Neural progenitor cell (in vitro differentiated cells): ENCODE data around the gene UBTD2. TPM values are rescaled to one million over a fixed set of nuclear protein-coding genes. Genes with fewer than 3 reads are reported as not detected.

ENCODE experiments used
- DNase-seq: peaks from one replicate; pipeline ENCODE4 v3.0.0-alpha.2; 2016; ENCODE audit warnings: low spot score
- H2AFZ ChIP-seq: fragments of 200-600 bp; sonication (generic); replicated peaks from 2 replicates; pipeline ENCODE4 v1.6.1; 2016; ENCODE audit warnings: antibody characterized with exemption
- H3F3A ChIP-seq: fragments of 200-600 bp; sonication (generic); 2 replicates; pipeline ENCODE4 v1.6.1; 2016; ENCODE audit warnings: antibody characterized with exemption, low read depth
- H3K27ac ChIP-seq: fragments of 200-600 bp; sonication (generic); 2 replicates; pipeline ENCODE4 v1.5.1; 2016; ENCODE audit warnings: mild to moderate bottlenecking
- H3K27me3 ChIP-seq: fragments of 200-600 bp; sonication (generic); 2 replicates; pipeline ENCODE4 v1.6.1; 2016; ENCODE audit warnings: mild to moderate bottlenecking, moderate library complexity
- H3K36me3 ChIP-seq: fragments of 200-600 bp; sonication (generic); 2 replicates; pipeline ENCODE4 v1.5.1; 2016
- H3K4me1 ChIP-seq: fragments of 200-600 bp; sonication (generic); 2 replicates; pipeline ENCODE4 v1.6.1; 2016; ENCODE audit warnings: mixed run types
- H3K4me2 ChIP-seq: fragments of 200-600 bp; sonication (generic); 2 replicates; pipeline ENCODE4 v1.6.1; 2016
- H3K4me3 ChIP-seq: fragments of 200-600 bp; sonication (generic); 2 replicates; pipeline ENCODE4 v1.5.1; 2016
- H3K79me2 ChIP-seq: fragments of 200-600 bp; sonication (generic); 2 replicates; pipeline ENCODE4 v1.6.1; 2016; ENCODE audit warnings: low read depth
- H3K9ac ChIP-seq: fragments of 200-600 bp; sonication (generic); 2 replicates; pipeline ENCODE4 v1.6.1; 2016
- H3K9me3 ChIP-seq: fragments of 200-600 bp; sonication (generic); 2 replicates; pipeline ENCODE4 v1.5.1; 2016; ENCODE audit warnings: low read depth
- H4K20me1 ChIP-seq: fragments of 200-600 bp; sonication (generic); 2 replicates; pipeline ENCODE4 v1.6.1; 2016; ENCODE audit warnings: low read depth
- H3K27ac Mint-ChIP-seq: 3 replicates; pipeline ENCODE4 v1.8.0; 2021; ENCODE audit warnings: mixed read lengths
- H3K27me3 Mint-ChIP-seq: 2 replicates; pipeline ENCODE4 v1.8.0; 2022; ENCODE audit warnings: low read depth, mild to moderate bottlenecking, inconsistent platforms, moderate library complexity, mixed read lengths; ENCODE audit not compliant: insufficient read depth
- H3K36me3 Mint-ChIP-seq: 3 replicates; pipeline ENCODE4 v1.8.0; 2021; ENCODE audit warnings: mixed read lengths
- H3K4me1 Mint-ChIP-seq: 3 replicates; pipeline ENCODE4 v1.8.0; 2021; ENCODE audit warnings: mixed read lengths
- H3K4me3 Mint-ChIP-seq: 3 replicates; pipeline ENCODE4 v1.8.0; 2021; ENCODE audit warnings: mild to moderate bottlenecking, moderate library complexity, mixed read lengths
- H3K9me3 Mint-ChIP-seq: 3 replicates; pipeline ENCODE4 v1.8.0; 2020; ENCODE audit warnings: mixed read lengths
- EZH2 ChIP-seq: fragments of 200-600 bp; sonication (generic); IDR thresholded peaks from 2 replicates; pipeline ENCODE4 v1.6.1; 2017; ENCODE audit warnings: antibody characterized with exemption, mild to moderate bottlenecking, moderate library complexity
- EZH2phosphoT487 ChIP-seq: fragments of 200-600 bp; sonication (generic); IDR thresholded peaks from 2 replicates; pipeline ENCODE4 v1.6.1; 2017; ENCODE audit warnings: antibody characterized with exemption
- total RNA-seq: library from RNA; depleted of rRNA; stranded (reverse); fragments of >200 nt; gene quantifications from 2 replicates; pipeline ENCODE4 v1.2.3, GENCODE V29; 2015; ENCODE audit warnings: low replicate concordance
- TF ChIP-seq, protein P1 (sequence below): fragments of 200-600 bp; sonication (generic); IDR thresholded peaks from 2 replicates; pipeline ENCODE4 v1.5.1; 2017; ENCODE audit warnings: antibody characterized with exemption, mild to moderate bottlenecking

The UBTD2 gene
- total RNA-seq, 1 donor from 2014 or later = 92.9 TPM

DNA sequence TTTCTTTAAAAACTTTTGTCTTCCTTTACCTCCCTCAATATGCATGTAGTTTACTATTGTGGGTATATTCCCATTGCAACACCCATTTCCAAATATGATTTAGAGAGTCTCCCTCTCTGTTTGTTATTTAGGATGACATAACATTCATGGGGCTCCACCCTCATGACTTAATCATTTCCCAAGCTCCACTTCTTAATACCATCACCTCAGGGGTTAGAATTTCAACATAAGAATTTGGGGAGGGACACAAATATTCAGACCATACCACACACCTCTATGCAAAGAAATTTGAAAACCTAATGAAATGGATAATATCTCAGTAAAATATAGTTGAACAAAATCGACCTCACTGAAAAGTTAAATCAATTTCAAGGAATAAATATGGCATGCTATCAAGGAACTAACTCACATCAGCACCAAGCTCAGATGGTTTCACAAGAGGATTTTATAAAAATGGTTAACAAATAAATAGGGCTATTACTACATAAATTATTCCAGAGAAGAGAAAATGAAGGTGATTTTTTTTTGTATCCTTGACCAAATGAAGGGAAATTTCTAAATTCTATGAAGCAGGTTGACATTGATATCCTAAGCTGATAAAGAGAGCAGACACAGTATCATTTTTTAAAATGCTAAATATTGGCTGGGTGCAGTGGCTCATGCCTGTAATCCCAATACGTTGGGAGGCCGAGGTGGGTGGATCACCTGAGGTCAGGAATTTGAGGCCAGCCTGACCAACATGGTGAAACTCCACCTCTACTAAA is 20.2 kb upstream of the UBTD2 start:
- Histone ChIP-seq H3K27me3 (no peaks in the 10 kb centered on the region), H3K4me3 (no peak overlapping the region), H3K36me3 (no peaks in the 10 kb centered on the region), H3K4me2 (no peak overlapping the region), H3F3A (no peaks in the 10 kb centered on the region), H3K9me3 (peaks cover 8% of the 10 kb centered on the region), H4K20me1 (no peaks in the 10 kb centered on the region), H3K27ac (no peak overlapping the region), H3K9ac (no peak overlapping the region), H3K4me1 (no peaks in the 10 kb centered on the region), H3K79me2 (no peaks in the 10 kb centered on the region), H2AFZ (no peak overlapping the region)
- TF ChIP-seq, protein P1, sequence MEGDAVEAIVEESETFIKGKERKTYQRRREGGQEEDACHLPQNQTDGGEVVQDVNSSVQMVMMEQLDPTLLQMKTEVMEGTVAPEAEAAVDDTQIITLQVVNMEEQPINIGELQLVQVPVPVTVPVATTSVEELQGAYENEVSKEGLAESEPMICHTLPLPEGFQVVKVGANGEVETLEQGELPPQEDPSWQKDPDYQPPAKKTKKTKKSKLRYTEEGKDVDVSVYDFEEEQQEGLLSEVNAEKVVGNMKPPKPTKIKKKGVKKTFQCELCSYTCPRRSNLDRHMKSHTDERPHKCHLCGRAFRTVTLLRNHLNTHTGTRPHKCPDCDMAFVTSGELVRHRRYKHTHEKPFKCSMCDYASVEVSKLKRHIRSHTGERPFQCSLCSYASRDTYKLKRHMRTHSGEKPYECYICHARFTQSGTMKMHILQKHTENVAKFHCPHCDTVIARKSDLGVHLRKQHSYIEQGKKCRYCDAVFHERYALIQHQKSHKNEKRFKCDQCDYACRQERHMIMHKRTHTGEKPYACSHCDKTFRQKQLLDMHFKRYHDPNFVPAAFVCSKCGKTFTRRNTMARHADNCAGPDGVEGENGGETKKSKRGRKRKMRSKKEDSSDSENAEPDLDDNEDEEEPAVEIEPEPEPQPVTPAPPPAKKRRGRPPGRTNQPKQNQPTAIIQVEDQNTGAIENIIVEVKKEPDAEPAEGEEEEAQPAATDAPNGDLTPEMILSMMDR = no peak
- no peak for TF ChIP-seq EZH2phosphoT487
- no peak for TF ChIP-seq EZH2
- peaks cover 12% of the 10 kb centered on the region for H3K9me3 Mint-ChIP-seq
- H3K4me3 Mint-ChIP-seq = no peak overlapping the region
- DNase-seq = no peak
- no peak overlapping the region for H3K27ac Mint-ChIP-seq
- no peaks in the 10 kb centered on the region for H3K36me3 Mint-ChIP-seq
- H3K4me1 Mint-ChIP-seq = peaks cover 14% of the 10 kb centered on the region
- H3K27me3 Mint-ChIP-seq = no peaks in the 10 kb centered on the region

DNA sequence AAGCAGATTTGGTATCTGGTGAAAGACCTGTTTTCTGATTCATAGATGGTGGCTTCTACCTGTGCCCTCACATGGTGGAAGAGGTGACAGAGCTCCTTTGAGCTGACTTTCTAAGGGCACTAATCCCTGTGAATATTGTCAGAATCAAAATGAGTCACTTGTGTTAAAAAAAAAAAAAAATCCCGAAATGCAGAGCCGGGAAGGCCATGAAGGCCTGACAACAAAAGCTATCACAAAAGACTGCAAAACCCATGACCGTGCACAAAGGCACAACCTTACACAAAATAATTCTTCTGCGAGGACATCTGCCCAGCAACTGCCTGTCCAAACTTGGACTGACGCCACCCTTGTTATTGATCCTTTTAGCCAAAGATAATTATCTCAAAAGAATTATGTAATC is 19.6 kb upstream of the UBTD2 start:
- no peaks in the 10 kb centered on the region for H3F3A ChIP-seq
- no peak overlapping the region for H2AFZ ChIP-seq
- no peak overlapping the region for H3K4me3 ChIP-seq
- no peak overlapping the region for H3K9ac ChIP-seq
- no peaks in the 10 kb centered on the region for H3K4me1 ChIP-seq
- H3K36me3 ChIP-seq = no peaks in the 10 kb centered on the region
- Mint-ChIP-seq H3K4me1 (peaks cover 14% of the 10 kb centered on the region), H3K4me3 (no peak overlapping the region), H3K36me3 (no peaks in the 10 kb centered on the region), H3K9me3 (peaks cover 12% of the 10 kb centered on the region), H3K27me3 (no peaks in the 10 kb centered on the region), H3K27ac (no peak overlapping the region)
- no peaks in the 10 kb centered on the region for H4K20me1 ChIP-seq
- H3K79me2 ChIP-seq = no peaks in the 10 kb centered on the region
- no peak for DNase-seq
- peaks cover 8% of the 10 kb centered on the region for H3K9me3 ChIP-seq
- H3K27me3 ChIP-seq = no peaks in the 10 kb centered on the region
- no peak for TF ChIP-seq EZH2phosphoT487
- no peak for TF ChIP-seq EZH2
- TF ChIP-seq, protein P1 = no peak
- H3K27ac ChIP-seq = no peak overlapping the region
- no peak overlapping the region for H3K4me2 ChIP-seq

DNA sequence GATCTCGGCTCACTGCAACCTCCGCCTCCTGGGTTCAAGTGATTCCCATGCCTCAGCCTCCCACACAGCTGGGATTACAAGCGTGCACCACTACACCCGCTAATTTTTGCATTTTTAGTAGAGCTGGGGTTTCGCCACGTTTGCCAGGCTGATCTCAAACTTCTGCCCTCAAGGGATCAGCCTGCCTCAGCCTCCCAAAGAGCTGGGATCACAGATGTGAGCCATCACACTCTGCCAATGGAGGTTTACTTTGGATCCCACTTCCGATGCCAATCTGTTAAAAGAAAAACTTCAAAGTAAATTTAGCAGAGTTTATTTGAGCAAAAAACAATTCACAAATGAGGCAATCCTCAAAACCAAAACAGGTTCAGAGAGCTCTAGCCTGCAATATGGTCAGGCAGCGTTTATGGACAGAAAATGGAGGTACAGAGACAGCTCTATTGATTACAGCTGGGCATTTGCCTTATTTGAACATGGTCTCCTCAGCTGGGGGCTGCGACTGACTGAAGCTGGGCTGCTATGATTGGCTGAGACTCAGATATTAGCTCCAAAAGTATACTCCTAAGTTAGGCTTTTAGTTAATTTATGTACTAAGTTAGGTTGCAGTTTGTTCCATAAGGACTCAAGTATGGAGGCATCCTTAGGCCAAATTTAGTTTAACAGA is 18.6 kb upstream of the UBTD2 start:
- Histone ChIP-seq H3K79me2 (no peaks in the 10 kb centered on the region), H3K4me3 (no peak overlapping the region), H3K9me3 (peaks cover 8% of the 10 kb centered on the region), H3K4me2 (no peak overlapping the region), H3K4me1 (no peaks in the 10 kb centered on the region), H3K36me3 (no peaks in the 10 kb centered on the region), H3K27me3 (no peaks in the 10 kb centered on the region), H2AFZ (peak overlapping the region; percentile 37), H3K9ac (no peak overlapping the region), H3F3A (no peaks in the 10 kb centered on the region), H4K20me1 (no peaks in the 10 kb centered on the region), H3K27ac (no peak overlapping the region)
- H3K4me1 Mint-ChIP-seq = peaks cover 14% of the 10 kb centered on the region
- H3K4me3 Mint-ChIP-seq = no peak overlapping the region
- H3K9me3 Mint-ChIP-seq = peaks cover 12% of the 10 kb centered on the region
- TF ChIP-seq EZH2phosphoT487 = no peak
- TF ChIP-seq, protein P1 = no peak
- no peak for TF ChIP-seq EZH2
- H3K27ac Mint-ChIP-seq = no peak overlapping the region
- no peaks in the 10 kb centered on the region for H3K27me3 Mint-ChIP-seq
- H3K36me3 Mint-ChIP-seq = no peaks in the 10 kb centered on the region
- DNase-seq = no peak
